H1 (cell line): Measurements from ENCODE around the gene ACTR3C. TPM values are rescaled to one million over a fixed set of nuclear protein-coding genes. Genes with fewer than 3 reads are reported as not detected.

Experiments
- CTCF ChIA-PET: fragments of 300-600 bp; sonication (Branson Sonifier 250); formaldehyde crosslinking; loops from one replicate; lab custom pipeline; 2021; ENCODE audit not compliant: partially characterized antibody; lab: Charles Lee
- POLR2A ChIA-PET: fragments of 300-600 bp; sonication (Branson Sonifier 250); formaldehyde crosslinking; loops from one replicate; lab custom pipeline; 2021; ENCODE audit warnings: inconsistent platforms; ENCODE audit not compliant: partially characterized antibody; lab: Charles Lee
- DNase-seq, 2 experiments: peaks; one replicate each; pipeline versions ENCODE4 v3.0.0 to v3.0.0-alpha.2; 2010 to 2022; ENCODE audit warnings: low spot score in 2 of 2, low read depth in 1 of 2, mixed read lengths in 1 of 2
- FAIRE-seq: peaks from 2 replicates; lab custom pipeline; 2011; peaks lifted over from hg19 to GRCh38; lab: Jason Lieb, UNC
- H2AFZ ChIP-seq: 2 replicates; pipeline ENCODE4 v1.8.1; 2012; ENCODE audit warnings: low read length, inconsistent platforms
- H2AK5ac ChIP-seq: 2 replicates; pipeline ENCODE4 v1.6.1; 2013; ENCODE audit warnings: low read depth, low read length
- H2BK120ac ChIP-seq: replicated peaks from 2 replicates; pipeline ENCODE3; 2013; ENCODE audit warnings: low read depth, low read length, inconsistent platforms
- H2BK12ac ChIP-seq: 2 replicates; pipeline ENCODE4 v1.6.1; 2013; ENCODE audit warnings: low read depth, low read length
- H2BK15ac ChIP-seq: 2 replicates; pipeline ENCODE4 v1.6.1; 2013; ENCODE audit warnings: low read length
- H2BK20ac ChIP-seq: 2 replicates; pipeline ENCODE4 v1.6.1; 2013; ENCODE audit warnings: low read length
- H2BK5ac ChIP-seq: 2 replicates; pipeline ENCODE4 v1.6.1; 2013; ENCODE audit warnings: low read depth, low read length
- H3K14ac ChIP-seq: 2 replicates; pipeline ENCODE4 v1.6.1; 2013; ENCODE audit warnings: inconsistent platforms; ENCODE audit not compliant: insufficient read length
- H3K18ac ChIP-seq: 2 replicates; pipeline ENCODE4 v1.6.1; 2013; ENCODE audit warnings: low read length; ENCODE audit errors: extremely low read depth
- H3K23ac ChIP-seq: 2 replicates; pipeline ENCODE4 v1.6.1; 2013; ENCODE audit warnings: inconsistent platforms; ENCODE audit not compliant: insufficient read length
- H3K23me2 ChIP-seq: 2 replicates; pipeline ENCODE4 v1.6.1; 2013; ENCODE audit warnings: low read depth, low read length
- H3K27ac ChIP-seq: 2 replicates; pipeline ENCODE4 v1.6.1; 2011; ENCODE audit warnings: low read depth, low read length, inconsistent platforms
- H3K27me3 ChIP-seq, 4 experiments: replicated peaks in 1 of 4; 1 replicate in 1 of 4; 2 replicates in 3 of 4; pipeline versions ENCODE4 v1.6.1 to v1.8.1; 2011 to 2013; ENCODE audit warnings: low read length in 3 of 4, mild to moderate bottlenecking in 3 of 4, inconsistent platforms in 2 of 4, mixed read lengths in 2 of 4, moderate library complexity in 1 of 4; ENCODE audit not compliant: control insufficient read depth in 3 of 4, insufficient read depth in 3 of 4; ENCODE audit errors: extremely low read depth in 1 of 4
- H3K36me3 ChIP-seq, 4 experiments: 2 replicates each; pipeline versions ENCODE4 v1.6.1 to v1.8.1; 2011 to 2013; ENCODE audit warnings: mild to moderate bottlenecking in 4 of 4, low read length in 3 of 4, moderate library complexity in 2 of 4, control low read depth in 1 of 4, inconsistent platforms in 1 of 4; ENCODE audit not compliant: insufficient read depth in 4 of 4, control insufficient read depth in 2 of 4
- H3K4ac ChIP-seq: replicated peaks from 2 replicates; pipeline ENCODE3; 2013; ENCODE audit warnings: low read length, low read depth, mixed read lengths, inconsistent platforms; ENCODE audit not compliant: insufficient read length
- H3K4me1 ChIP-seq, 4 experiments: replicated peaks in 1 of 4; 1 replicate in 1 of 4; 2 replicates in 3 of 4; pipeline versions ENCODE4 v1.6.1 to v1.8.1; 2011 to 2013; ENCODE audit warnings: low read length in 3 of 4, inconsistent platforms in 2 of 4, mixed read lengths in 1 of 4; ENCODE audit not compliant: insufficient read depth in 4 of 4, control insufficient read depth in 3 of 4
- H3K4me2 ChIP-seq, 2 experiments: 2 replicates each; pipeline versions ENCODE4 v1.6.1 to v1.8.1; 2011 to 2013; ENCODE audit warnings: low read depth in 2 of 2, low read length in 2 of 2, control low read depth in 1 of 2, inconsistent platforms in 1 of 2, mild to moderate bottlenecking in 1 of 2; ENCODE audit not compliant: insufficient read depth in 1 of 2
- H3K4me3 ChIP-seq, 4 experiments: fragments of 200-600, 300-600 bp in 1 of 4; sonication (generic), shearing (Covaris generic), sonication (Bioruptor Twin) in 1 of 4; 2 replicates each; pipeline versions ENCODE4 v1.5.1 to v1.8.1; 2011 to 2016; ENCODE audit warnings: low read length in 4 of 4, low read depth in 3 of 4, control low read depth in 2 of 4, inconsistent platforms in 2 of 4, mild to moderate bottlenecking in 2 of 4, mixed read lengths in 1 of 4, moderate library complexity in 1 of 4; ENCODE audit not compliant: insufficient read depth in 2 of 4; ENCODE audit errors: extremely low read depth in 1 of 4
- H3K56ac ChIP-seq: replicated peaks from 2 replicates; pipeline ENCODE3; 2013; ENCODE audit warnings: low read depth, mild to moderate bottlenecking, mixed read lengths, low read length, inconsistent platforms; ENCODE audit not compliant: insufficient read length
- H3K79me1 ChIP-seq: 2 replicates; pipeline ENCODE4 v1.6.1; 2013; ENCODE audit warnings: low read depth, low read length, control low read depth
- H3K79me2 ChIP-seq, 2 experiments: 2 replicates each; pipeline versions ENCODE4 v1.6.1 to v1.8.1; 2012 to 2013; ENCODE audit warnings: low read length in 2 of 2, mild to moderate bottlenecking in 2 of 2, inconsistent platforms in 1 of 2; ENCODE audit not compliant: insufficient read depth in 2 of 2, control insufficient read depth in 1 of 2
- H3K9ac ChIP-seq, 4 experiments: replicated peaks in 1 of 4; 1 replicate in 1 of 4; 2 replicates in 3 of 4; pipeline versions ENCODE4 v1.6.1 to v1.8.1; 2011 to 2013; ENCODE audit warnings: low read depth in 3 of 4, low read length in 3 of 4, control low read depth in 2 of 4, mild to moderate bottlenecking in 2 of 4, moderate library complexity in 2 of 4, inconsistent platforms in 1 of 4; ENCODE audit errors: extremely low read depth in 1 of 4
- H3K9me3 ChIP-seq, 2 experiments: 2 replicates each; pipeline versions ENCODE4 v1.6.1 to v1.8.1; 2012 to 2013; ENCODE audit warnings: mild to moderate bottlenecking in 2 of 2, moderate library complexity in 2 of 2, control low read depth in 1 of 2, inconsistent platforms in 1 of 2, low read depth in 1 of 2, low read length in 1 of 2, mixed read lengths in 1 of 2; ENCODE audit not compliant: insufficient read depth in 2 of 2
- H4K20me1 ChIP-seq, 2 experiments: replicated peaks in 1 of 2; 2 replicates each; pipeline versions ENCODE3 to v1.8.1; 2011 to 2013; ENCODE audit warnings: inconsistent platforms in 2 of 2, low read length in 2 of 2, mild to moderate bottlenecking in 1 of 2; ENCODE audit not compliant: insufficient read depth in 2 of 2, control insufficient read depth in 1 of 2
- H4K5ac ChIP-seq: 2 replicates; pipeline ENCODE4 v1.6.1; 2013; ENCODE audit warnings: low read length, low read depth, mixed read lengths, inconsistent platforms; ENCODE audit not compliant: insufficient read length
- H4K8ac ChIP-seq: 2 replicates; pipeline ENCODE4 v1.8.0; 2013; ENCODE audit warnings: mild to moderate bottlenecking, moderate library complexity, low read length, inconsistent platforms; ENCODE audit not compliant: insufficient read depth; ENCODE audit errors: extremely low read depth
- H4K91ac ChIP-seq: replicated peaks from 2 replicates; pipeline ENCODE3; 2013; ENCODE audit warnings: low read length, mixed read lengths, inconsistent platforms; ENCODE audit not compliant: insufficient read length
- CHD2 ChIP-seq: IDR thresholded peaks from 2 replicates; pipeline ENCODE4 v1.6.1; 2012; ENCODE audit warnings: low read length, improper control_type of control experiment
- SP4 ChIP-seq: IDR thresholded peaks from 2 replicates; pipeline ENCODE4 v1.6.1; 2012; ENCODE audit warnings: low read length, inconsistent platforms
- polyA plus RNA-seq, 7 experiments: library from polyadenylated mRNA; depleted of rRNA in 3 of 7; stranded (reverse) in 5 of 7; unstranded in 2 of 7; fragments of >200 nt in 5 of 7; fragments of 200-250 nt in 2 of 7; gene quantifications; 1 replicate in 5 of 7; 2 replicates in 1 of 7; 4 replicates in 1 of 7; pipeline versions ENCODE4 v1.2.1 to v1.2.3, GENCODE V29; 2011 to 2013; ENCODE audit warnings: missing spikeins in 2 of 7, mixed read lengths in 2 of 7
- total RNA-seq: library from RNA; stranded (reverse); fragmentation: NEBNext Ultra II Directional; extraction: Animal tissue kit (Norgen Biotek cat#: 25700); gene quantifications from 2 replicates; pipeline ENCODE4 v1.2.1, GENCODE V29; 2021

Gene ACTR3C
- total and polyA plus RNA-seq, 2 of the 8 experiments (the other 6 are each of a cell fraction or from before 2014, with no cell fraction given), result 1.5 TPM; not detected in 1

DNA sequence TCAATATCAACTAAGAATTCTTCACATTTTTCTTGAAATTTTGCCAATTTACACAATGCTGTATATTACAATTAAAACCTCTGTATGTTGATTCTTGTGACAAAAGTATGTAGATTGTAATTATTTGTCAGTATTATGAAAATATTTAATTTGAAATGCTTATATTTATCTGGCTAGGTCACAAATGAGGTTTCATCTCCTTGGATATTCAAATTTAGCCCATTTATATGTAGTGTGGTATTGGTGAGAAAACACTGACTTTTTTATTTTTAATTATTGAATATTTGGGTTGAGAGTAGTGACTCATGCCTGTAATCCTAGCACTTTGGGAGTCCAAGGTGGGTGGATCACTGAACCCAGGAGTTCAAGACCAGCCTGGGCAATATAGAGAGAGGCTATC lies 21.0 kb upstream of the ACTR3C start:
- Histone ChIP-seq H2BK12ac (no peak overlapping the region), H3K9ac (no peak overlapping the region), H4K8ac (no peak overlapping the region), H4K5ac (no peak overlapping the region), H4K91ac (no peak overlapping the region), H3K79me1 (no peaks in the 10 kb centered on the region; the same call in 1 of the 2 replicates), H3K4me2 (no peak overlapping the region), H3K4me1 (peaks cover 4 to 28% (median 14%) of the 10 kb centered on the region in 4 experiments), H3K14ac (no peak overlapping the region), H3K18ac (no peak overlapping the region), H4K20me1 (peaks cover 3 to 4% of the 10 kb centered on the region in 2 experiments), H2AFZ (no peak overlapping the region), H3K4me3 (no peak overlapping the region), H2BK5ac (no peak overlapping the region), H3K27me3 (peaks cover 0 to 26% (median 21%) of the 10 kb centered on the region in 4 experiments; a peak in 6 of 7 replicates), H2BK120ac (no peak overlapping the region), H3K23me2 (peaks cover 19% of the 10 kb centered on the region), H3K23ac (no peak overlapping the region), H2BK20ac (no peak overlapping the region), H2BK15ac (no peak overlapping the region), H3K56ac (no peak overlapping the region), H3K79me2 (peaks cover 0 to 19% of the 10 kb centered on the region in 2 experiments; a peak in 2 of 4 replicates), H3K27ac (no peak overlapping the region), H3K4ac (no peak overlapping the region), H2AK5ac (no peak overlapping the region), H3K36me3 (peaks cover 0 to 2% (median 0%) of the 10 kb centered on the region in 4 experiments; a peak in 2 of 8 replicates), H3K9me3 (peaks cover 0 to 11% of the 10 kb centered on the region in 2 experiments; a peak in 3 of 4 replicates)
- TF ChIP-seq SP4, result no peak
- no peak for TF ChIP-seq CHD2
- no peak for FAIRE-seq
- no peak for DNase-seq
- ChIA-PET POLR2A (interaction anchor here (0.6 to 2.3 kb wide), 4 partner anchors 9 to 633 kb away, joined by 4 to 6 read pairs (median 5); no protein-coding TSS in a partner anchor), CTCF (interaction anchor here (0.6 to 5.2 kb wide), 4 partner anchors 11 to 171 kb away, joined by 3 to 41 read pairs (median 4); no protein-coding TSS in a partner anchor)
